A549 (cell line): ENCODE measurements around the gene THTPA. TPM values are rescaled to one million over a fixed set of nuclear protein-coding genes. Genes with fewer than 3 reads are reported as not detected.

Experiments
- ATAC-seq, 2 experiments: fragments of 200-7000 bp in 1 of 2; fragments of >200 bp in 1 of 2; cut with Nextera tagmentation in 1 of 2; cut with Tn5 transposase in 1 of 2; 3 replicates each; pipeline versions ENCODE4 v1.8.0 to v1.9.1; 2018 to 2020; ENCODE audit warnings: mild to moderate bottlenecking in 1 of 2, moderate library complexity in 1 of 2
- CTCF ChIA-PET: fragments of 300-600 bp; sonication (Branson Sonifier 250); formaldehyde crosslinking; extraction: SDS; loops from one replicate; lab custom pipeline; 2021; ENCODE audit warnings: antibody characterized with exemption, inconsistent platforms; lab: Yijun Ruan, JAX
- POLR2A ChIA-PET: fragments of 350-600 bp; formaldehyde crosslinking; extraction: SDS; loops from one replicate; lab custom pipeline; 2021; ENCODE audit warnings: antibody characterized with exemption, inconsistent platforms; lab: Yijun Ruan, JAX
- DNase-seq, 2 experiments: peaks; one replicate each; pipeline versions ENCODE4 v3.0.0 to v3.0.0-alpha.2; 2011 to 2016; ENCODE audit warnings: low read depth in 1 of 2, low spot score in 1 of 2
- FAIRE-seq: peaks from 2 replicates; lab custom pipeline; 2011; peaks lifted over from hg19 to GRCh38; lab: Jason Lieb, UNC
- H3K27ac ChIP-seq, 2 experiments: fragments of >200 bp; sonication (Bioruptor Twin); formaldehyde crosslinking; 3 replicates each; pipeline ENCODE4 v1.5.1; 2016 to 2017
- H3K4me1 ChIP-seq: fragments of >200 bp; sonication (Bioruptor Twin); formaldehyde crosslinking; 3 replicates; pipeline ENCODE4 v1.6.1; 2016
- H3K4me2 ChIP-seq: fragments of >200 bp; sonication (Bioruptor Twin); formaldehyde crosslinking; 3 replicates; pipeline ENCODE4 v1.6.1; 2016
- H3K4me3 ChIP-seq: fragments of >200 bp; sonication (Bioruptor Twin); formaldehyde crosslinking; 3 replicates; pipeline ENCODE4 v1.5.1; 2016
- H3K9me3 ChIP-seq: fragments of >200 bp; sonication (Bioruptor Twin); formaldehyde crosslinking; 3 replicates; pipeline ENCODE4 v1.6.1; 2016
- ATOH8 ChIP-seq: fragments of 250-450 bp; sonication (Bioruptor Pico); IDR thresholded peaks from 2 replicates; pipeline ENCODE4 v1.5.0; 2020; ENCODE audit warnings: low read depth, mild to moderate bottlenecking, moderate library complexity
- BHLHE40 ChIP-seq: IDR thresholded peaks from 2 replicates; pipeline ENCODE4 v1.6.1; 2012; ENCODE audit warnings: low read depth, low read length, inconsistent platforms
- CHD2 ChIP-seq: fragments of 150-350 bp; IDR thresholded peaks from 2 replicates; pipeline ENCODE4 v1.6.1; 2014; ENCODE audit warnings: low read length; ENCODE audit not compliant: partially characterized antibody
- E2F6 ChIP-seq: IDR thresholded peaks from 2 replicates; pipeline ENCODE4 v1.6.1; 2012; ENCODE audit warnings: low read depth, borderline replicate concordance
- EHF ChIP-seq: fragments of 250-450 bp; sonication (Bioruptor Pico); IDR thresholded peaks from 2 replicates; pipeline ENCODE4 v1.5.0; 2020; ENCODE audit warnings: mild to moderate bottlenecking
- EHMT2 ChIP-seq: fragments of 200-600 bp; sonication (generic); IDR thresholded peaks from 2 replicates; pipeline ENCODE4 v1.6.1; 2016; ENCODE audit warnings: antibody characterized with exemption, low read depth, mild to moderate bottlenecking, moderate library complexity
- EP300 ChIP-seq, 2 experiments: fragments of >200 bp; sonication (Bioruptor Twin); formaldehyde crosslinking; IDR thresholded peaks; 2 replicates in 1 of 2; 3 replicates in 1 of 2; pipeline ENCODE4 v1.6.1; 2016 to 2017
- ESRRA ChIP-seq: fragments of 150-350 bp; IDR thresholded peaks from 2 replicates; pipeline ENCODE4 v1.6.1; 2014; ENCODE audit warnings: mild to moderate bottlenecking, low read length, borderline replicate concordance
- FOSL2 ChIP-seq, 2 experiments: fragments of 450-650 bp in 1 of 2; fragments of >200 bp in 1 of 2; sonication (Bioruptor Twin) in 1 of 2; formaldehyde crosslinking; IDR thresholded peaks; 2 replicates each; pipeline versions ENCODE4 v1.5.0 to v1.6.1; 2016 to 2020; ENCODE audit warnings: mild to moderate bottlenecking in 1 of 2, moderate library complexity in 1 of 2
- HDAC2 ChIP-seq: fragments of 200-600 bp; sonication (generic); IDR thresholded peaks from 2 replicates; pipeline ENCODE4 v1.6.1; 2016
- HEYL ChIP-seq: fragments of 250-450 bp; sonication (Bioruptor Pico); IDR thresholded peaks from 2 replicates; pipeline ENCODE4 v1.8.0; 2021; ENCODE audit warnings: mild to moderate bottlenecking, moderate library complexity
- HOXA7 ChIP-seq: fragments of 250-450 bp; sonication (Bioruptor Pico); IDR thresholded peaks from 2 replicates; pipeline ENCODE4 v1.5.0; 2020; ENCODE audit warnings: mild to moderate bottlenecking, moderate library complexity
- KDM5A ChIP-seq: fragments of 200-600 bp; sonication (generic); IDR thresholded peaks from 2 replicates; pipeline ENCODE4 v1.6.1; 2016; ENCODE audit warnings: antibody characterized with exemption, mild to moderate bottlenecking
- MAX ChIP-seq: IDR thresholded peaks from 2 replicates; pipeline ENCODE4 v1.6.1; 2012
- MYC ChIP-seq: IDR thresholded peaks from 2 replicates; pipeline ENCODE4 v1.6.1; 2012; ENCODE audit warnings: mild to moderate bottlenecking, inconsistent platforms, low read length, improper control_type of control experiment, borderline replicate concordance
- NPAS2 ChIP-seq: fragments of 250-450 bp; sonication (Bioruptor Pico); IDR thresholded peaks from 2 replicates; pipeline ENCODE4 v1.8.0; 2022; ENCODE audit warnings: mild to moderate bottlenecking, moderate library complexity, borderline replicate concordance
- PBX3 ChIP-seq: IDR thresholded peaks from 2 replicates; pipeline ENCODE4 v1.6.1; 2012
- PHF8 ChIP-seq: fragments of 200-600 bp; sonication (generic); IDR thresholded peaks from 2 replicates; pipeline ENCODE4 v1.6.1; 2016; ENCODE audit warnings: low read depth, mild to moderate bottlenecking, antibody characterized with exemption, moderate library complexity, borderline replicate concordance
- POLR2A ChIP-seq: IDR thresholded peaks from 2 replicates; pipeline ENCODE4 v1.6.1; 2012; ENCODE audit warnings: mild to moderate bottlenecking, low read length
- POLR2AphosphoS2 ChIP-seq: conservative IDR thresholded peaks from 2 replicates; pipeline ENCODE4 v1.6.1; 2012; ENCODE audit warnings: low read length, improper control_type of control experiment, inconsistent platforms
- RAD21 ChIP-seq, 2 experiments: fragments of >200 bp in 1 of 2; sonication (Bioruptor Twin) in 1 of 2; formaldehyde crosslinking in 1 of 2; IDR thresholded peaks in 1 of 2; conservative IDR thresholded peaks in 1 of 2; 2 replicates in 1 of 2; 3 replicates in 1 of 2; pipeline ENCODE4 v1.6.1; 2012 to 2018; ENCODE audit warnings: inconsistent platforms in 1 of 2
- RARB ChIP-seq: fragments of 250-450 bp; sonication (Bioruptor Pico); IDR thresholded peaks from 2 replicates; pipeline ENCODE4 v1.8.0; 2021; ENCODE audit warnings: mild to moderate bottlenecking, moderate library complexity
- RFX5 ChIP-seq: fragments of 450-650 bp; IDR thresholded peaks from 2 replicates; pipeline ENCODE4 v1.7.1; 2014; ENCODE audit warnings: antibody characterized with exemption, mild to moderate bottlenecking, moderate library complexity
- RNF2 ChIP-seq: fragments of 200-600 bp; sonication (generic); IDR thresholded peaks from 2 replicates; pipeline ENCODE4 v1.6.1; 2016; ENCODE audit warnings: low read depth, mild to moderate bottlenecking, antibody characterized with exemption, moderate library complexity, borderline replicate concordance
- SMC3 ChIP-seq: fragments of >200 bp; sonication (Bioruptor Twin); formaldehyde crosslinking; IDR thresholded peaks from 3 replicates; pipeline ENCODE4 v1.6.1; 2018; ENCODE audit warnings: inconsistent platforms
- SREBF2 ChIP-seq: fragments of 450-650 bp; IDR thresholded peaks from 2 replicates; pipeline ENCODE4 v1.6.1; 2014; ENCODE audit warnings: mild to moderate bottlenecking, moderate library complexity
- ZSCAN20 ChIP-seq: fragments of 250-450 bp; sonication (Bioruptor Pico); IDR thresholded peaks from 2 replicates; pipeline ENCODE4 v1.8.0; 2022; ENCODE audit warnings: mild to moderate bottlenecking, moderate library complexity
- WGBS: methylation state at CpG from one replicate; pipeline ENCODE4 v1.1.6; 2017; ENCODE audit errors: missing lambda C conversion rate; 5-methylcytosine and 5-hydroxymethylcytosine counted together
- polyA plus RNA-seq, 4 experiments: library from polyadenylated mRNA; depleted of rRNA in 3 of 4; stranded (reverse); fragments of >200 nt; fragmentation: RNase III in 1 of 4; extraction: RNeasy Plus Mini Kit Qiagen cat#74134 plus additional on column Dnase treatment in 1 of 4; gene quantifications; 2 replicates in 3 of 4; 3 replicates in 1 of 4; pipeline ENCODE4 v1.2.3, GENCODE V29; 2011 to 2017

THTPA gene
- polyA plus RNA-seq, 2 of the 4 experiments (the other 2 are of a cell fraction), result 8.1 to 23.9 TPM

- no peak for ATAC-seq
- WGBS, result 70% methylated on average over 4 of the region's 4 CpGs
- POLR2A ChIA-PET, result interaction anchor here (0.8 to 1.1 kb wide), 2 partner anchors 15 to 61 kb away, joined by 3 to 5 read pairs; no protein-coding TSS in a partner anchor
- Histone ChIP-seq H3K27ac (no peak overlapping the region), H3K4me3 (no peak overlapping the region), H3K9me3 (no peaks in the 10 kb centered on the region), H3K4me1 (no peaks in the 10 kb centered on the region), H3K4me2 (no peak overlapping the region)
- DNase-seq, result no peak
- no peak for FAIRE-seq
- no peak for TF ChIP-seq RARB (CRISPR knock-in tag)
- no peak for TF ChIP-seq RFX5
- TF ChIP-seq BHLHE40, result no peak
- no peak for TF ChIP-seq ESRRA
- TF ChIP-seq RAD21 (conservative IDR thresholded peaks at IDR 0.05 in 1 of 2, IDR thresholded peaks at IDR 0.05 in 1 of 2), result no peak
- TF ChIP-seq POLR2A, result no peak
- no peak for TF ChIP-seq POLR2AphosphoS2
- no peak for TF ChIP-seq FOSL2 (IDR thresholded peaks at IDR 0.05)
- TF ChIP-seq FOSL2 (CRISPR knock-in tag; IDR thresholded peaks at IDR 0.05), result no peak
- TF ChIP-seq EHF, result no peak
- no peak for TF ChIP-seq SREBF2
- TF ChIP-seq PBX3, result no peak
- TF ChIP-seq MYC, result no peak
- TF ChIP-seq ZSCAN20 (CRISPR knock-in tag), result no peak
- TF ChIP-seq EP300 (IDR thresholded peaks at IDR 0.05), result no peak
- CTCF ChIA-PET, result interaction anchor here (0.8 to 7.5 kb wide), 14 partner anchors 9 to 121 kb away, joined by 3 to 74 read pairs (median 6); no protein-coding TSS in a partner anchor
These were observed 16.0 kb upstream of the THTPA start for GRCh38 chr14:23540141-23540469.

- DNase-seq (no peak), ATAC-seq (no peak), FAIRE-seq (no peak)
- Histone ChIP-seq H3K9me3 (no peaks in the 10 kb centered on the region), H3K4me3 (no peak overlapping the region), H3K4me2 (no peak overlapping the region), H3K4me1 (no peaks in the 10 kb centered on the region), H3K27ac (no peak overlapping the region)
- CTCF ChIA-PET, result interaction anchor here (1.0 to 7.5 kb wide), 10 partner anchors 8 to 67 kb away, joined by 3 to 74 read pairs (median 4); no protein-coding TSS in a partner anchor
- POLR2A ChIA-PET, result interaction anchor here (1.9 kb wide), 1 partner anchor 13 kb away, joined by 5 read pairs; the partner anchor contains the start of gene THTPA
- TF ChIP-seq PHF8, result no peak
- no peak for TF ChIP-seq ESRRA
- no peak for TF ChIP-seq KDM5A
- TF ChIP-seq NPAS2, result no peak
- 72% methylated on average over 5 of the region's 5 CpGs for WGBS
These were observed 13.8 kb upstream of the THTPA start for GRCh38 chr14:23542261-23542660.

- Histone ChIP-seq H3K9me3 (no peaks in the 10 kb centered on the region), H3K4me3 (no peak overlapping the region), H3K4me1 (no peaks in the 10 kb centered on the region), H3K27ac (no peak overlapping the region), H3K4me2 (no peak overlapping the region)
- FAIRE-seq (no peak), ATAC-seq (no peak), DNase-seq (no peak)
- WGBS, result 95% methylated on average over 5 of the region's 5 CpGs
- CTCF ChIA-PET, result interaction anchor here (1.0 to 7.5 kb wide), 6 partner anchors 9 to 89 kb away, joined by 3 to 74 read pairs (median 4); no protein-coding TSS in a partner anchor
- TF ChIP-seq ESRRA, result no peak
- TF ChIP-seq CHD2, result no peak
- no peak for TF ChIP-seq EHMT2
- TF ChIP-seq ATOH8, result no peak
- TF ChIP-seq HOXA7, result no peak
- no peak for TF ChIP-seq EHF
- TF ChIP-seq E2F6, result no peak
- TF ChIP-seq NPAS2, result no peak
- TF ChIP-seq SMC3, result no peak
- TF ChIP-seq MAX, result no peak
- TF ChIP-seq POLR2A, result no peak
- no peak for TF ChIP-seq RARB (CRISPR knock-in tag)
- no peak for TF ChIP-seq HDAC2
- no peak for TF ChIP-seq FOSL2 (IDR thresholded peaks at IDR 0.05)
- no peak for TF ChIP-seq FOSL2 (CRISPR knock-in tag; IDR thresholded peaks at IDR 0.05)
- no peak for TF ChIP-seq MYC
- no peak for TF ChIP-seq PBX3
- no peak for TF ChIP-seq RNF2
- no peak for TF ChIP-seq HEYL (CRISPR knock-in tag)
- TF ChIP-seq, all 56 proteins: peak for 0
- POLR2A ChIA-PET, result no interaction called here
These were observed 12.7 kb upstream of the THTPA start for GRCh38 chr14:23543403-23543802.
